Peyer's patch (tissue), 4 donors: Measurements from ENCODE around the gene SIGLEC15.

Experiments
- POLR2A ChIP-seq, 2 donors: fragments of 450-650 bp; IDR thresholded peaks; one replicate each; pipeline ENCODE4 v1.5.1; 2017; ENCODE audit warnings: antibody characterized with exemption in 2 of 2, mild to moderate bottlenecking in 2 of 2, moderate library complexity in 2 of 2
- TF ChIP-seq, protein P1 (sequence below), 6 experiments: fragments of 450-650 bp in 4 of 6; fragments of 200-600 bp in 2 of 6; sonication (generic) in 1 of 6; IDR thresholded peaks; one replicate each; pipeline ENCODE4 v1.5.1; 2017 to 2019; ENCODE audit warnings: antibody characterized with exemption in 6 of 6, mild to moderate bottlenecking in 3 of 6, moderate library complexity in 1 of 6

DNA sequence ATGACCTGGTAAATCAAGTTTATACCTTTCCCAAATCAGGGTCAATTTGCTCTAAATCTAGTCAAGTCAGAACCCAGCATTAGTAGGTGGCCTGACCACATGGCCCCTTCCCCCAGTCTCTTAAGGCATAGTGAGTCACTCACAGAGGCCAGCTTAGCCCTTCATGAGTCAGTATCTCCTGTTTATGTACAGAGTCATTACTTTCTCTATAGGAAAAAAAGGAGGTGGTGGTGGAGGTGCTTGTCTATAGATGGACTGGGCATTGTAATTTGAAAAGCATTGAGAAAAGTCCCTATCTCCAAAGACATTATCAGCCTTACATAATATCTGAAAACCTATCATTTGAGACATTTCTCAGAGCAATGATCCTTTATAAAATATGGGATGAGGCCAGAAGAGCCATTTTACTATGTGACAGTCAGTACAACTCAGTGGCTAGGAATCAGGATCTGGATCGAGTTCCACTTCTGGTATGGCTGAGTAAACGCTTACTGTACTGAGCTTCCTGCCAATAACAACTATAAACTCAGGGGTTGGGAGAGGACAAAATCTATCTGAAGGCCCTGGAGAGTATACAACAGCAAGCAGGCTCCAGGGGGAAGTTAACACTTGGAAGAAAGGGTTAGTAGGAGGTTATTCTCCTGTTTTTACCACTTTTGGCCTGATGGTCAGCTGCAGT is 22.5 kb upstream of the SIGLEC15 start:
- TF ChIP-seq, protein P1, sequence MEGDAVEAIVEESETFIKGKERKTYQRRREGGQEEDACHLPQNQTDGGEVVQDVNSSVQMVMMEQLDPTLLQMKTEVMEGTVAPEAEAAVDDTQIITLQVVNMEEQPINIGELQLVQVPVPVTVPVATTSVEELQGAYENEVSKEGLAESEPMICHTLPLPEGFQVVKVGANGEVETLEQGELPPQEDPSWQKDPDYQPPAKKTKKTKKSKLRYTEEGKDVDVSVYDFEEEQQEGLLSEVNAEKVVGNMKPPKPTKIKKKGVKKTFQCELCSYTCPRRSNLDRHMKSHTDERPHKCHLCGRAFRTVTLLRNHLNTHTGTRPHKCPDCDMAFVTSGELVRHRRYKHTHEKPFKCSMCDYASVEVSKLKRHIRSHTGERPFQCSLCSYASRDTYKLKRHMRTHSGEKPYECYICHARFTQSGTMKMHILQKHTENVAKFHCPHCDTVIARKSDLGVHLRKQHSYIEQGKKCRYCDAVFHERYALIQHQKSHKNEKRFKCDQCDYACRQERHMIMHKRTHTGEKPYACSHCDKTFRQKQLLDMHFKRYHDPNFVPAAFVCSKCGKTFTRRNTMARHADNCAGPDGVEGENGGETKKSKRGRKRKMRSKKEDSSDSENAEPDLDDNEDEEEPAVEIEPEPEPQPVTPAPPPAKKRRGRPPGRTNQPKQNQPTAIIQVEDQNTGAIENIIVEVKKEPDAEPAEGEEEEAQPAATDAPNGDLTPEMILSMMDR (IDR thresholded peaks at IDR 0.05) = no peak
- no peak for TF ChIP-seq POLR2A (IDR thresholded peaks at IDR 0.05)
